Colonic mucosa (tissue), 4 donors: ENCODE data around the gene WNT9A. TPM values are rescaled to one million over a fixed set of nuclear protein-coding genes. Genes with fewer than 3 reads are reported as not detected.

ENCODE experiments used
- DNase-seq: peaks from one replicate; pipeline ENCODE4 v3.0.0-alpha.2; 2020
- H3K27ac ChIP-seq: fragments of 200-600 bp; one replicate; pipeline ENCODE4 v1.8.0; 2021
- H3K27me3 ChIP-seq: fragments of 200-600 bp; one replicate; pipeline ENCODE4 v1.8.0; 2021
- H3K36me3 ChIP-seq: fragments of 200-600 bp; one replicate; pipeline ENCODE4 v1.8.0; 2021
- H3K4me1 ChIP-seq: fragments of 200-600 bp; one replicate; pipeline ENCODE4 v1.8.0; 2021; ENCODE audit warnings: mild to moderate bottlenecking
- H3K4me3 ChIP-seq: fragments of 200-600 bp; one replicate; pipeline ENCODE4 v1.8.0; 2021
- H3K9ac ChIP-seq, 2 donors: one replicate each; pipeline ENCODE4 v1.7.0; 2013; ENCODE audit warnings: control low read depth in 2 of 2, low read depth in 2 of 2, low read length in 2 of 2
- H3K9me3 ChIP-seq: fragments of 200-600 bp; one replicate; pipeline ENCODE4 v1.8.0; 2021
- CTCF ChIP-seq: fragments of 200-600 bp; IDR thresholded peaks from one replicate; pipeline ENCODE4 v1.8.0; 2022; ENCODE audit warnings: antibody characterized with exemption, mild to moderate bottlenecking
- intact Hi-C: fragments of 100-400 bp; cut with DNase I; formaldehyde crosslinking; loops from one replicate; pipeline ENCODE4 v1.14.1; 2022
- total RNA-seq, 2 donors: library from RNA; stranded (reverse); fragmentation: NEBNext Ultra II Directional in 1 of 2; extraction: Animal tissue kit (Norgen Biotek cat#: 25700) in 1 of 2; gene quantifications; one replicate each; pipeline ENCODE4 v1.2.1, GENCODE V29; 2021
- donor health status: healthy.
- donor health status: DM: no; HTN: no; CAD: no.
- donor health status: DM: no; HTN: no; CAD: no.

Gene WNT9A
- total RNA-seq, 2 donors from 2014 or later: 2.6 to 3.3 TPM

GRCh38 chr1:227887697-227888403 is 59.9 kb downstream of the WNT9A start:
- no peak for TF ChIP-seq CTCF
- intact Hi-C loops: no loop called here

GRCh38 chr1:227886993-227887696 is 60.6 kb downstream of the WNT9A start:
- H3K27ac ChIP-seq: peak overlapping the region; percentile 72
- H3K9ac ChIP-seq: peak overlapping the region; percentile 12 to 56
- no peaks in the 10 kb centered on the region for H3K9me3 ChIP-seq
- no peaks in the 10 kb centered on the region for H3K36me3 ChIP-seq
- peaks cover 6% of the 10 kb centered on the region for H3K4me1 ChIP-seq
- no peaks in the 10 kb centered on the region for H3K27me3 ChIP-seq
- peak; percentile 57 for DNase-seq
- no peak for TF ChIP-seq CTCF
- H3K4me3 ChIP-seq: peak overlapping the region; percentile 28
- intact Hi-C loops: no loop called here

More at GRCh38 chr1:227887697-227888403, 59.9 kb downstream of the WNT9A start:
- Histone ChIP-seq H3K36me3 (no peaks in the 10 kb centered on the region), H3K27me3 (no peaks in the 10 kb centered on the region), H3K4me1 (peaks cover 6% of the 10 kb centered on the region), H3K27ac (peak overlapping the region; percentile 42), H3K9ac (peak overlapping the region; percentile 12 to 56), H3K4me3 (peak overlapping the region; percentile 28), H3K9me3 (no peaks in the 10 kb centered on the region)
- DNase-seq: peak; percentile 33

- Histone ChIP-seq H3K4me3 (no peak overlapping the region), H3K27ac (peak overlapping the region; percentile 72), H3K9ac (no peak overlapping the region), H3K36me3 (no peaks in the 10 kb centered on the region), H3K4me1 (peaks cover 6% of the 10 kb centered on the region), H3K9me3 (no peaks in the 10 kb centered on the region), H3K27me3 (no peaks in the 10 kb centered on the region)
- TF ChIP-seq CTCF: no peak
- intact Hi-C loops: no loop called here
- peak; percentile 18 for DNase-seq
Observed at GRCh38 chr1:227886503-227886961, 61.2 kb downstream of the WNT9A start.

- no peak overlapping the region for H3K4me3 ChIP-seq
- DNase-seq: peak; percentile 46
- H3K9me3 ChIP-seq: no peaks in the 10 kb centered on the region
- no peak overlapping the region for H3K9ac ChIP-seq
- H3K27ac ChIP-seq: no peak overlapping the region
- H3K4me1 ChIP-seq: peaks cover 6% of the 10 kb centered on the region
- no peaks in the 10 kb centered on the region for H3K27me3 ChIP-seq
- TF ChIP-seq CTCF: no peak
- intact Hi-C loops: no loop called here
- no peaks in the 10 kb centered on the region for H3K36me3 ChIP-seq
Observed at GRCh38 chr1:227885648-227886502, 61.9 kb downstream of the WNT9A start.

GRCh38 chr1:227885135-227885647 is 62.5 kb downstream of the WNT9A start:
- peak; percentile 15 for DNase-seq
- Histone ChIP-seq H3K4me3 (no peak overlapping the region), H3K9me3 (no peaks in the 10 kb centered on the region), H3K36me3 (no peaks in the 10 kb centered on the region), H3K4me1 (peaks cover 6% of the 10 kb centered on the region), H3K9ac (no peak overlapping the region), H3K27ac (no peak overlapping the region), H3K27me3 (no peaks in the 10 kb centered on the region)
- TF ChIP-seq CTCF: no peak
- intact Hi-C loops: no loop called here
